Nephron (organoid): Measurements from ENCODE around the gene GRP.

Experiments
- H3K27ac Mint-ChIP-seq, 3 experiments: 2 replicates each; pipeline ENCODE4 v1.8.0; 2020; ENCODE audit warnings: mixed read lengths in 3 of 3, mild to moderate bottlenecking in 2 of 3, moderate library complexity in 1 of 3
- H3K27me3 Mint-ChIP-seq: 2 replicates; pipeline ENCODE4 v1.8.0; 2021; ENCODE audit warnings: low read depth, mild to moderate bottlenecking, moderate library complexity, mixed read lengths
- H3K36me3 Mint-ChIP-seq: 2 replicates; pipeline ENCODE4 v1.8.0; 2020; ENCODE audit warnings: low read depth, mixed read lengths
- H3K4me1 Mint-ChIP-seq: 2 replicates; pipeline ENCODE4 v1.8.0; 2020; ENCODE audit warnings: mixed read lengths
- H3K4me3 Mint-ChIP-seq, 3 experiments: 2 replicates each; pipeline ENCODE4 v1.8.0; 2020; ENCODE audit warnings: mild to moderate bottlenecking in 3 of 3, mixed read lengths in 3 of 3, moderate library complexity in 2 of 3
- H3K9me3 Mint-ChIP-seq: 2 replicates; pipeline ENCODE4 v1.8.0; 2020; ENCODE audit warnings: mixed read lengths
- CTCF ChIP-seq, 3 experiments: fragments of 200-600 bp; sonication (generic); IDR thresholded peaks; one replicate each; pipeline ENCODE4 v1.5.0; 2021; ENCODE audit warnings: antibody characterized with exemption in 3 of 3; ENCODE audit not compliant: unreplicated experiment in 3 of 3

The GRP gene

GRCh38 chr18:59273759-59274532 lies 54.0 kb downstream of the GRP start:
- Mint-ChIP-seq H3K4me1 (peaks cover 6% of the 10 kb centered on the region), H3K4me3 (peak overlapping the region; percentile 50 to 74 (median 53)), H3K9me3 (no peaks in the 10 kb centered on the region), H3K36me3 (no peaks in the 10 kb centered on the region), H3K27me3 (peaks cover 92% of the 10 kb centered on the region), H3K27ac (no peak overlapping the region)
- peak in 1 of 3 experiments; percentile 2 for TF ChIP-seq CTCF (IDR thresholded peaks at IDR 0.05; ENCODE audit: unreplicated experiment in 3 of 3)

GRCh38 chr18:59274533-59274928 lies 54.6 kb downstream of the GRP start:
- no peak for TF ChIP-seq CTCF (IDR thresholded peaks at IDR 0.05; ENCODE audit: unreplicated experiment in 3 of 3)
- Mint-ChIP-seq H3K9me3 (no peaks in the 10 kb centered on the region), H3K27me3 (peaks cover 93% of the 10 kb centered on the region), H3K36me3 (no peaks in the 10 kb centered on the region), H3K27ac (no peak overlapping the region), H3K4me3 (peak overlapping the region in 2 of 3 experiments; percentile 32 to 74), H3K4me1 (peaks cover 4% of the 10 kb centered on the region)

- Mint-ChIP-seq H3K36me3 (no peaks in the 10 kb centered on the region), H3K27me3 (peaks cover 93% of the 10 kb centered on the region), H3K9me3 (no peaks in the 10 kb centered on the region), H3K4me3 (no peak overlapping the region), H3K4me1 (no peaks in the 10 kb centered on the region), H3K27ac (no peak overlapping the region)
- TF ChIP-seq CTCF (IDR thresholded peaks at IDR 0.05; ENCODE audit: unreplicated experiment in 3 of 3), result no peak
These were observed 55.5 kb downstream of the GRP start for GRCh38 chr18:59275406-59275949.

GRCh38 chr18:59276047-59276446 lies 56.1 kb downstream of the GRP start:
- Mint-ChIP-seq H3K4me3 (no peak overlapping the region), H3K27me3 (peaks cover 93% of the 10 kb centered on the region), H3K4me1 (no peaks in the 10 kb centered on the region), H3K36me3 (no peaks in the 10 kb centered on the region), H3K27ac (no peak overlapping the region), H3K9me3 (no peaks in the 10 kb centered on the region)
- no peak for TF ChIP-seq CTCF (IDR thresholded peaks at IDR 0.05; ENCODE audit: unreplicated experiment in 3 of 3)

- Mint-ChIP-seq H3K27me3 (peaks cover 100% of the 10 kb centered on the region), H3K4me1 (no peaks in the 10 kb centered on the region), H3K36me3 (no peaks in the 10 kb centered on the region), H3K9me3 (no peaks in the 10 kb centered on the region), H3K27ac (no peak overlapping the region), H3K4me3 (no peak overlapping the region)
- no peak for TF ChIP-seq CTCF (IDR thresholded peaks at IDR 0.05; ENCODE audit: unreplicated experiment in 3 of 3)
These were observed 58.8 kb downstream of the GRP start for GRCh38 chr18:59278793-59279192.

- Mint-ChIP-seq H3K27me3 (peaks cover 100% of the 10 kb centered on the region), H3K4me3 (no peak overlapping the region), H3K36me3 (no peaks in the 10 kb centered on the region), H3K27ac (no peak overlapping the region), H3K4me1 (no peaks in the 10 kb centered on the region), H3K9me3 (no peaks in the 10 kb centered on the region)
- TF ChIP-seq CTCF (IDR thresholded peaks at IDR 0.05; ENCODE audit: unreplicated experiment in 3 of 3), result no peak
These were observed 59.2 kb downstream of the GRP start for GRCh38 chr18:59279193-59279592.
